Fibroblast of skin of right quadriceps (primary cell): ENCODE results near the gene ELAVL1.

Experiments used
- DNase-seq: peaks from one replicate; pipeline ENCODE4 v3.0.0-alpha.2; 2013

Gene ELAVL1

GRCh38 chr19:7908742-7909461 lies 96.5 kb downstream of the ELAVL1 start:
- no peak for DNase-seq
